K562 (cell line): ENCODE results near the gene HNF1B. TPM values are rescaled to one million over a fixed set of nuclear protein-coding genes. Genes with fewer than 3 reads are reported as not detected.

Source experiments
- ATAC-seq: fragments of 200-7000 bp; cut with Tn5 transposase; 3 replicates; pipeline ENCODE4 v1.9.1; 2020; ENCODE audit warnings: moderate library complexity
- BruUV-seq: library from RNA; stranded (reverse); fragments of 400-500 nt; replicated peaks from 2 replicates; lab custom pipeline; 2021; lab: Mats Ljungman, UMichigan
- CTCF ChIA-PET: fragments of 300-600 bp; formaldehyde crosslinking; extraction: SDS; loops from one replicate; lab custom pipeline; 2021; ENCODE audit warnings: low intra/inter-chr PET ratio; lab: Yijun Ruan, JAX
- POLR2A ChIA-PET: fragments of 300-600, 350-650 bp; sonication (Branson Sonifier 250); formaldehyde crosslinking; extraction: SDS; loops from one replicate; lab custom pipeline; 2021; ENCODE audit warnings: antibody characterized with exemption, inconsistent platforms; lab: Yijun Ruan, JAX
- DNase-seq, 4 experiments: peaks; one replicate each; pipeline versions ENCODE4 v3.0.0 to v3.0.0-alpha.2; 2011 to 2018; ENCODE audit warnings: low spot score in 3 of 4, mixed read lengths in 3 of 4; ENCODE audit errors: extremely low read depth in 1 of 4
- FAIRE-seq: peaks from 2 replicates; lab custom pipeline; 2011; peaks lifted over from hg19 to GRCh38; lab: Jason Lieb, UNC
- H2AFZ ChIP-seq: 2 replicates; pipeline ENCODE4 v1.6.0; 2011; ENCODE audit warnings: low read depth, low read length, control low read depth, inconsistent platforms
- H3K27ac ChIP-seq: fragments of 200-600 bp; 3 replicates; pipeline ENCODE4 v1.8.0; 2011; ENCODE audit warnings: low read depth, mild to moderate bottlenecking, control low read depth, inconsistent platforms, low read length, moderate library complexity, mixed read lengths; ENCODE audit errors: extremely low read depth
- H3K27me3 ChIP-seq, 2 experiments: fragments of 300-600 bp in 1 of 2; 2 replicates in 1 of 2; 3 replicates in 1 of 2; pipeline versions ENCODE4 v1.6.0 to v1.8.0; 2011; ENCODE audit warnings: inconsistent platforms in 2 of 2, low read length in 2 of 2, mild to moderate bottlenecking in 1 of 2, mixed read lengths in 1 of 2, moderate library complexity in 1 of 2; ENCODE audit not compliant: control insufficient read depth in 2 of 2, insufficient read depth in 2 of 2
- H3K36me3 ChIP-seq: fragments of 300-600 bp; 3 replicates; pipeline ENCODE4 v1.8.0; 2011; ENCODE audit warnings: mild to moderate bottlenecking, low read length, inconsistent platforms; ENCODE audit not compliant: control insufficient read depth, insufficient read depth
- H3K4me1 ChIP-seq, 2 experiments: fragments of 200-600 bp in 1 of 2; replicated peaks in 1 of 2; 2 replicates in 1 of 2; 3 replicates in 1 of 2; pipeline versions ENCODE4 v1.5.1 to v1.8.0; 2011; ENCODE audit warnings: inconsistent platforms in 2 of 2, low read length in 2 of 2, mild to moderate bottlenecking in 1 of 2, mixed read lengths in 1 of 2, moderate library complexity in 1 of 2; ENCODE audit not compliant: control insufficient read depth in 2 of 2, insufficient read depth in 2 of 2
- H3K4me2 ChIP-seq: 2 replicates; pipeline ENCODE4 v1.6.1; 2011; ENCODE audit warnings: low read length, control low read depth, inconsistent platforms, mixed read lengths; ENCODE audit not compliant: insufficient read depth
- H3K4me3 ChIP-seq: fragments of 200-600 bp; sonication (generic), shearing (Covaris generic); 2 replicates; pipeline ENCODE4 v1.5.1; 2016; ENCODE audit warnings: control low read depth, inconsistent platforms
- H3K79me2 ChIP-seq: fragments of 200-600 bp; 3 replicates; pipeline ENCODE4 v1.8.0; 2011; ENCODE audit warnings: low read length, inconsistent platforms; ENCODE audit not compliant: control insufficient read depth, insufficient read depth
- H3K9ac ChIP-seq, 2 experiments: 2 replicates each; pipeline versions ENCODE4 v1.6.0 to v1.6.1; 2011; ENCODE audit warnings: low read depth in 2 of 2, low read length in 2 of 2, control low read depth in 1 of 2, inconsistent platforms in 1 of 2, mild to moderate bottlenecking in 1 of 2, mixed read lengths in 1 of 2; ENCODE audit not compliant: insufficient read depth in 1 of 2
- H3K9me1 ChIP-seq: one replicate; pipeline ENCODE4 v1.6.0; 2011; ENCODE audit warnings: inconsistent platforms, mild to moderate bottlenecking, low read length, moderate library complexity; ENCODE audit not compliant: control insufficient read depth, insufficient read depth
- H3K9me3 ChIP-seq: replicated peaks from 2 replicates; pipeline ENCODE4 v1.5.1; 2011; ENCODE audit warnings: low read depth, low read length, inconsistent platforms; ENCODE audit not compliant: control insufficient read depth, insufficient read depth
- H4K20me1 ChIP-seq: replicated peaks from 2 replicates; pipeline ENCODE4 v1.6.1; 2011; ENCODE audit warnings: low read length, inconsistent platforms, mixed read lengths; ENCODE audit not compliant: control insufficient read depth, insufficient read depth
- ARID3B ChIP-seq: fragments of 250-450 bp; sonication (Bioruptor Pico); IDR thresholded peaks from 2 replicates; pipeline ENCODE4 v1.4.0; 2020; ENCODE audit warnings: borderline replicate concordance
- BRF1 ChIP-seq: IDR thresholded peaks from 3 replicates; pipeline ENCODE4 v1.6.1; 2011; ENCODE audit warnings: borderline replicate concordance, mild to moderate bottlenecking; ENCODE audit not compliant: insufficient read length; ENCODE audit errors: extremely low read depth
- C11orf30 ChIP-seq: fragments of 450-650 bp; IDR thresholded peaks from 2 replicates; pipeline ENCODE4 v1.6.1; 2016; ENCODE audit warnings: low read depth, mild to moderate bottlenecking
- CLOCK ChIP-seq: fragments of 250-450 bp; sonication (Bioruptor Pico); IDR thresholded peaks from 2 replicates; pipeline ENCODE4 v1.4.0; 2020; ENCODE audit warnings: mild to moderate bottlenecking, moderate library complexity, borderline replicate concordance
- DNMT1 ChIP-seq: fragments of 450-650 bp; IDR thresholded peaks from 2 replicates; pipeline ENCODE4 v1.6.1; 2016; ENCODE audit warnings: antibody characterized with exemption, mild to moderate bottlenecking
- HMG20B ChIP-seq: fragments of 250-450 bp; sonication (Bioruptor Pico); IDR thresholded peaks from 2 replicates; pipeline ENCODE4 v1.5.0; 2021; ENCODE audit warnings: mild to moderate bottlenecking
- HNRNPUL1 ChIP-seq: fragments of 200-400 bp; formaldehyde crosslinking; IDR thresholded peaks from 2 replicates; pipeline ENCODE4 v1.6.1; 2017; ENCODE audit warnings: low read length
- KLF16 ChIP-seq: IDR thresholded peaks from 2 replicates; pipeline ENCODE4 v1.6.1; 2016; ENCODE audit warnings: antibody characterized with exemption
- NFE2 ChIP-seq: IDR thresholded peaks from 2 replicates; pipeline ENCODE4 v1.6.1; 2014; ENCODE audit warnings: antibody characterized with exemption, low read depth
- PML ChIP-seq: IDR thresholded peaks from 2 replicates; pipeline ENCODE4 v1.6.1; 2012; ENCODE audit warnings: low read length, inconsistent platforms
- SMAD2 ChIP-seq: fragments of 150-350 bp; IDR thresholded peaks from 2 replicates; pipeline ENCODE4 v1.6.1; 2014; ENCODE audit warnings: low read depth, mild to moderate bottlenecking, low read length
- TAL1 ChIP-seq: fragments of 450-650 bp; IDR thresholded peaks from 2 replicates; pipeline ENCODE4 v1.6.1; 2016; ENCODE audit warnings: mild to moderate bottlenecking
- YBX1 ChIP-seq: fragments of 450-650 bp; IDR thresholded peaks from 2 replicates; pipeline ENCODE4 v1.7.1; 2016; ENCODE audit warnings: mild to moderate bottlenecking
- ZBTB5 ChIP-seq: fragments of 450-650 bp; IDR thresholded peaks from 2 replicates; pipeline ENCODE4 v1.6.1; 2017; ENCODE audit warnings: antibody characterized with exemption
- ZNF140 ChIP-seq: fragments of 250-450 bp; sonication (Bioruptor Pico); IDR thresholded peaks from 2 replicates; pipeline ENCODE4 v1.8.0; 2021; ENCODE audit warnings: moderate library complexity, mild to moderate bottlenecking, inconsistent platforms
- ZNF316 ChIP-seq: fragments of 450-650 bp; IDR thresholded peaks from 2 replicates; pipeline ENCODE4 v1.6.1; 2016
- ZNF431 ChIP-seq: sonication (generic); formaldehyde crosslinking; IDR thresholded peaks from 2 replicates; pipeline ENCODE4 v1.8.0; 2022; ENCODE audit warnings: mild to moderate bottlenecking, missing genetic modification reagents
- ZNF583 ChIP-seq: fragments of 250-450 bp; sonication (Bioruptor Pico); IDR thresholded peaks from 2 replicates; pipeline ENCODE4 v1.4.0; 2020
- ZNF780A ChIP-seq: fragments of 250-450 bp; sonication (Bioruptor Pico); IDR thresholded peaks from 2 replicates; pipeline ENCODE4 v1.5.0; 2021; ENCODE audit warnings: mild to moderate bottlenecking
- ZNF785 ChIP-seq: fragments of 250-450 bp; sonication (Bioruptor Pico); IDR thresholded peaks from 2 replicates; pipeline ENCODE4 v1.4.0; 2020; ENCODE audit warnings: mild to moderate bottlenecking
- WGBS: fragments of 100-300 bp; shearing (Covaris generic); methylation state at CpG from one replicate; pipeline ENCODE4 v1.1.6; 2016; ENCODE audit warnings: low coverage, mixed read lengths; ENCODE audit not compliant: insufficient coverage; ENCODE audit errors: missing lambda C conversion rate; 5-methylcytosine and 5-hydroxymethylcytosine counted together
- in situ Hi-C: fragments of 300-500 bp; cut with MboI; formaldehyde crosslinking; loops from 4 replicates; pipeline ENCODE4 v1.15.0; 2018; ENCODE audit warnings: inconsistent platforms, mixed read lengths
- intact Hi-C: fragments of 100-400 bp; cut with micrococcal nuclease; formaldehyde crosslinking; loops from 2 replicates; pipeline ENCODE4 v1.14.2; 2022
- polyA plus RNA-seq, 8 experiments: library from polyadenylated mRNA; depleted of rRNA in 4 of 8; stranded (reverse) in 5 of 8; unstranded in 3 of 8; fragments of >200 nt; fragmentation: Nextera tagmentation in 2 of 8; fragmentation: Illumina TruSeq in 1 of 8; extraction: Ambion mirVana in 2 of 8; extraction: Trizol in 1 of 8; gene quantifications; 2 replicates each; pipeline versions ENCODE4 v1.2.1 to v1.2.3, GENCODE V29; 2011 to 2014; ENCODE audit warnings: inconsistent platforms in 1 of 8, missing spikeins in 1 of 8
- total RNA-seq, 7 experiments: library from RNA; depleted of rRNA in 6 of 7; stranded (reverse); fragments of >200 nt in 6 of 7; fragmentation: Illumina TruSeq in 2 of 7; extraction: Trizol in 2 of 7; gene quantifications; 2 replicates each; pipeline versions ENCODE4 v1.2.1 to v1.2.3, GENCODE V29; 2011 to 2021; ENCODE audit warnings: low replicate concordance in 1 of 7

Gene HNF1B
- total and polyA plus RNA-seq, 9 of the 15 experiments (the other 6 are each of a cell fraction or from before 2014, with no cell fraction given): not detected

- Histone ChIP-seq H3K4me1 (no peaks in the 10 kb centered on the region), H3K9me1 (no peaks in the 10 kb centered on the region), H3K4me3 (no peak overlapping the region), H2AFZ (no peak overlapping the region), H3K9ac (no peak overlapping the region), H3K9me3 (no peaks in the 10 kb centered on the region), H3K27me3 (peaks cover 39 to 67% of the 10 kb centered on the region in 2 experiments), H3K4me2 (no peak overlapping the region), H3K27ac (no peak overlapping the region), H3K79me2 (no peaks in the 10 kb centered on the region), H4K20me1 (no peaks in the 10 kb centered on the region; the same call in 1 of the 2 replicates), H3K36me3 (no peaks in the 10 kb centered on the region)
- BruUV-seq: no TSS peak
- no peak for DNase-seq
- intact Hi-C loops (no loop called here), in situ Hi-C loops (no loop called here)
- ATAC-seq: no peak
- POLR2A ChIA-PET: interaction anchor here (0.6 to 0.9 kb wide), 2 partner anchors 307 to 1130 kb away, joined by 3 read pairs; no protein-coding TSS in a partner anchor
- CTCF ChIA-PET: no interaction called here
- WGBS: 6% methylated on average over 4 of the region's 4 CpGs
- FAIRE-seq: no peak
- no peak for TF ChIP-seq ZNF780A
- no peak for TF ChIP-seq HNRNPUL1
- TF ChIP-seq ZNF583 (CRISPR knock-in tag): no peak
- TF ChIP-seq CLOCK: no peak
- no peak for TF ChIP-seq KLF16
- no peak for TF ChIP-seq BRF1
- peak; percentile 63 for TF ChIP-seq NFE2
- no peak for TF ChIP-seq DNMT1
- no peak for TF ChIP-seq TAL1
- no peak for TF ChIP-seq ZNF785 (CRISPR knock-in tag)
- TF ChIP-seq C11orf30: peak; percentile 32; the same call in 1 of the 2 replicates
- no peak for TF ChIP-seq ZBTB5
- no peak for TF ChIP-seq HMG20B (CRISPR knock-in tag)
- TF ChIP-seq ZNF431 (CRISPR knock-in tag): no peak
- no peak for TF ChIP-seq YBX1
- TF ChIP-seq SMAD2: no peak
- TF ChIP-seq ZNF140: no peak
- peak; percentile 31; the same call in 1 of the 2 replicates for TF ChIP-seq ZNF316
- TF ChIP-seq ARID3B: no peak
- no peak for TF ChIP-seq PML
These were observed 10.6 kb upstream of the HNF1B start for GRCh38 chr17:37755455-37755854.
